ENCODE measurements around the gene RAD51C.

DNA sequence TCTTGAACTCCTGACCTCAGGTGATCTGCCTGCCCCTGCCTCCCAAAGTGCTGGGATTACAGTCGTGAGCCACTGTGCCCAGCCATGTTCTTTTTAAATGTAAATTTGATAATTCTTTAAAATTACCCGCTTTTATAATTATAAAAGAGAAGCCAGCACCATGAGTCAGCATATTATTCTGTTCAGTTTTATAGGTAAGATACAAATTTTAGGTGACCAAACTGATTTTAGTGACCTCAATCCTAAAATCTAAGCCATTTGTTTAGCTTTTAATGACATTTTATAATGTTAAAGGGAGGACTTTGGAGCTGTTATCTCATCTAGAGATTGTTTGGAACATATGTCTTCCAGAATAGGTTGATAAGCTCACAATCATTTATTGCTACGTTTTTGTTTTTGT lies 42.4 kb downstream of the RAD51C start:
- TF ChIP-seq MYC (IDR thresholded peaks at IDR 0.05; ENCODE audit: insufficient read depth, insufficient read length, insufficient replicate concordance, low read length, severe bottlenecking) (no peak), POLR2A (IDR thresholded peaks at IDR 0.05; ENCODE audit: low read depth, low read length) (no peak), TARDBP (IDR thresholded peaks at IDR 0.05; ENCODE audit: borderline replicate concordance) (no peak), RAD51 (IDR thresholded peaks at IDR 0.05) (no peak), SP1 (IDR thresholded peaks at IDR 0.05; ENCODE audit: low read depth, low read length) (no peak)
- TF ChIP-seq, protein P1, sequence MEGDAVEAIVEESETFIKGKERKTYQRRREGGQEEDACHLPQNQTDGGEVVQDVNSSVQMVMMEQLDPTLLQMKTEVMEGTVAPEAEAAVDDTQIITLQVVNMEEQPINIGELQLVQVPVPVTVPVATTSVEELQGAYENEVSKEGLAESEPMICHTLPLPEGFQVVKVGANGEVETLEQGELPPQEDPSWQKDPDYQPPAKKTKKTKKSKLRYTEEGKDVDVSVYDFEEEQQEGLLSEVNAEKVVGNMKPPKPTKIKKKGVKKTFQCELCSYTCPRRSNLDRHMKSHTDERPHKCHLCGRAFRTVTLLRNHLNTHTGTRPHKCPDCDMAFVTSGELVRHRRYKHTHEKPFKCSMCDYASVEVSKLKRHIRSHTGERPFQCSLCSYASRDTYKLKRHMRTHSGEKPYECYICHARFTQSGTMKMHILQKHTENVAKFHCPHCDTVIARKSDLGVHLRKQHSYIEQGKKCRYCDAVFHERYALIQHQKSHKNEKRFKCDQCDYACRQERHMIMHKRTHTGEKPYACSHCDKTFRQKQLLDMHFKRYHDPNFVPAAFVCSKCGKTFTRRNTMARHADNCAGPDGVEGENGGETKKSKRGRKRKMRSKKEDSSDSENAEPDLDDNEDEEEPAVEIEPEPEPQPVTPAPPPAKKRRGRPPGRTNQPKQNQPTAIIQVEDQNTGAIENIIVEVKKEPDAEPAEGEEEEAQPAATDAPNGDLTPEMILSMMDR (IDR thresholded peaks at IDR 0.05 in 2 of 3, conservative IDR thresholded peaks at IDR 0.05 in 1 of 3; ENCODE audit: control insufficient read depth in 2 of 3, extremely low read depth in 1 of 3, insufficient read depth in 1 of 3, low read depth in 3 of 3, low read length in 3 of 3), result no peak
- TF ChIP-seq, protein P2, sequence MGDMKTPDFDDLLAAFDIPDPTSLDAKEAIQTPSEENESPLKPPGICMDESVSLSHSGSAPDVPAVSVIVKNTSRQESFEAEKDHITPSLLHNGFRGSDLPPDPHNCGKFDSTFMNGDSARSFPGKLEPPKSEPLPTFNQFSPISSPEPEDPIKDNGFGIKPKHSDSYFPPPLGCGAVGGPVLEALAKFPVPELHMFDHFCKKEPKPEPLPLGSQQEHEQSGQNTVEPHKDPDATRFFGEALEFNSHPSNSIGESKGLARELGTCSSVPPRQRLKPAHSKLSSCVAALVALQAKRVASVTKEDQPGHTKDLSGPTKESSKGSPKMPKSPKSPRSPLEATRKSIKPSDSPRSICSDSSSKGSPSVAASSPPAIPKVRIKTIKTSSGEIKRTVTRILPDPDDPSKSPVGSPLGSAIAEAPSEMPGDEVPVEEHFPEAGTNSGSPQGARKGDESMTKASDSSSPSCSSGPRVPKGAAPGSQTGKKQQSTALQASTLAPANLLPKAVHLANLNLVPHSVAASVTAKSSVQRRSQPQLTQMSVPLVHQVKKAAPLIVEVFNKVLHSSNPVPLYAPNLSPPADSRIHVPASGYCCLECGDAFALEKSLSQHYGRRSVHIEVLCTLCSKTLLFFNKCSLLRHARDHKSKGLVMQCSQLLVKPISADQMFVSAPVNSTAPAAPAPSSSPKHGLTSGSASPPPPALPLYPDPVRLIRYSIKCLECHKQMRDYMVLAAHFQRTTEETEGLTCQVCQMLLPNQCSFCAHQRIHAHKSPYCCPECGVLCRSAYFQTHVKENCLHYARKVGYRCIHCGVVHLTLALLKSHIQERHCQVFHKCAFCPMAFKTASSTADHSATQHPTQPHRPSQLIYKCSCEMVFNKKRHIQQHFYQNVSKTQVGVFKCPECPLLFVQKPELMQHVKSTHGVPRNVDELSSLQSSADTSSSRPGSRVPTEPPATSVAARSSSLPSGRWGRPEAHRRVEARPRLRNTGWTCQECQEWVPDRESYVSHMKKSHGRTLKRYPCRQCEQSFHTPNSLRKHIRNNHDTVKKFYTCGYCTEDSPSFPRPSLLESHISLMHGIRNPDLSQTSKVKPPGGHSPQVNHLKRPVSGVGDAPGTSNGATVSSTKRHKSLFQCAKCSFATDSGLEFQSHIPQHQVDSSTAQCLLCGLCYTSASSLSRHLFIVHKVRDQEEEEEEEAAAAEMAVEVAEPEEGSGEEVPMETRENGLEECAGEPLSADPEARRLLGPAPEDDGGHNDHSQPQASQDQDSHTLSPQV (IDR thresholded peaks at IDR 0.05), result no peak

All from GM12878 (cell line).